Mucosa of descending colon (tissue), 3 donors: ENCODE measurements around the gene USP43. TPM values are rescaled to one million over a fixed set of nuclear protein-coding genes. Genes with fewer than 3 reads are reported as not detected.
A peak's percentile ranks its signal among the peaks of the same experiment; 100 is the strongest.
"Not testable (repeated sequence)": the region's sequence is repeated elsewhere in the genome, so short reads cannot be mapped to it uniquely, and the experiment has no call there.

Source experiments
- ATAC-seq: fragments of 200-7000 bp; cut with Tn5 transposase; one replicate; pipeline ENCODE4 v1.9.1; 2020; ENCODE audit warnings: mild to moderate bottlenecking, moderate library complexity
- DNase-seq, 3 donors: peaks; one replicate each; pipeline ENCODE4 v3.0.0-alpha.2; 2020
- H3K36me3 ChIP-seq: fragments of 200-600 bp; one replicate; pipeline ENCODE4 v1.8.0; 2021; ENCODE audit warnings: low read depth, mild to moderate bottlenecking
- H3K4me1 ChIP-seq: fragments of 200-600 bp; one replicate; pipeline ENCODE4 v1.8.0; 2021; ENCODE audit warnings: low read depth, mild to moderate bottlenecking
- H3K4me3 ChIP-seq: fragments of 200-600 bp; one replicate; pipeline ENCODE4 v1.8.0; 2021; ENCODE audit warnings: mild to moderate bottlenecking
- H3K9me3 ChIP-seq: fragments of 200-600 bp; one replicate; pipeline ENCODE4 v1.8.0; 2021; ENCODE audit warnings: mild to moderate bottlenecking
- intact Hi-C, 2 donors: fragments of 100-400 bp; cut with DNase I in 1 of 2; cut with micrococcal nuclease in 1 of 2; formaldehyde crosslinking; loops; one replicate each; pipeline versions ENCODE4 v1.11.0 to v1.11.1; 2022; cut with DNase I, micrococcal nuclease
- total RNA-seq, 3 donors: library from RNA; stranded (reverse); fragmentation: NEBNext Ultra II Directional in 2 of 3; extraction: Animal tissue kit (Norgen Biotek cat#: 25700) in 2 of 3; gene quantifications; one replicate each; pipeline versions ENCODE4 v1.2.1 to v1.2.4, GENCODE V29; 2021 to 2023
- TF ChIP-seq, protein P1 (sequence below): fragments of 200-600 bp; IDR thresholded peaks from one replicate; pipeline ENCODE4 v1.8.0; 2022; ENCODE audit warnings: antibody characterized with exemption, mild to moderate bottlenecking
- donor health status: DM: no; HTN: no; CAD: no; lungs with moderate emphysema.
- donor health status: DM: no; HTN: no; CAD: no.
- donor health status: DM: no; HTN: yes; CAD: no.

Gene USP43
- total RNA-seq, 3 donors from 2014 or later = 7.2 to 18.4 (median 13.6) TPM

- intact Hi-C loops = no loop called here
- Histone ChIP-seq H3K9me3 (no peaks in the 10 kb centered on the region), H3K36me3 (no peaks in the 10 kb centered on the region), H3K4me3 (no peak overlapping the region), H3K4me1 (no peaks in the 10 kb centered on the region)
- TF ChIP-seq, protein P1, sequence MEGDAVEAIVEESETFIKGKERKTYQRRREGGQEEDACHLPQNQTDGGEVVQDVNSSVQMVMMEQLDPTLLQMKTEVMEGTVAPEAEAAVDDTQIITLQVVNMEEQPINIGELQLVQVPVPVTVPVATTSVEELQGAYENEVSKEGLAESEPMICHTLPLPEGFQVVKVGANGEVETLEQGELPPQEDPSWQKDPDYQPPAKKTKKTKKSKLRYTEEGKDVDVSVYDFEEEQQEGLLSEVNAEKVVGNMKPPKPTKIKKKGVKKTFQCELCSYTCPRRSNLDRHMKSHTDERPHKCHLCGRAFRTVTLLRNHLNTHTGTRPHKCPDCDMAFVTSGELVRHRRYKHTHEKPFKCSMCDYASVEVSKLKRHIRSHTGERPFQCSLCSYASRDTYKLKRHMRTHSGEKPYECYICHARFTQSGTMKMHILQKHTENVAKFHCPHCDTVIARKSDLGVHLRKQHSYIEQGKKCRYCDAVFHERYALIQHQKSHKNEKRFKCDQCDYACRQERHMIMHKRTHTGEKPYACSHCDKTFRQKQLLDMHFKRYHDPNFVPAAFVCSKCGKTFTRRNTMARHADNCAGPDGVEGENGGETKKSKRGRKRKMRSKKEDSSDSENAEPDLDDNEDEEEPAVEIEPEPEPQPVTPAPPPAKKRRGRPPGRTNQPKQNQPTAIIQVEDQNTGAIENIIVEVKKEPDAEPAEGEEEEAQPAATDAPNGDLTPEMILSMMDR = no peak
- ATAC-seq (no peak), DNase-seq (no peak)
Observed at GRCh38 chr17:9635340-9635739, 10.0 kb upstream of the USP43 start.

- Histone ChIP-seq H3K9me3 (no peaks in the 10 kb centered on the region), H3K36me3 (no peaks in the 10 kb centered on the region), H3K4me3 (no peak overlapping the region), H3K4me1 (no peaks in the 10 kb centered on the region)
- intact Hi-C loops = no loop called here
- TF ChIP-seq, protein P1 = no peak
- no peak for ATAC-seq
- no peak for DNase-seq
Observed at GRCh38 chr17:9636501-9636900, 8.8 kb upstream of the USP43 start.

- H3K36me3 ChIP-seq, H3K9me3 ChIP-seq, H3K4me1 ChIP-seq, DNase-seq, H3K4me3 ChIP-seq, intact Hi-C loops, ATAC-seq: not testable (repeated sequence)
Observed at GRCh38 chr17:9640388-9640787, 4.9 kb upstream of the USP43 start.

DNA sequence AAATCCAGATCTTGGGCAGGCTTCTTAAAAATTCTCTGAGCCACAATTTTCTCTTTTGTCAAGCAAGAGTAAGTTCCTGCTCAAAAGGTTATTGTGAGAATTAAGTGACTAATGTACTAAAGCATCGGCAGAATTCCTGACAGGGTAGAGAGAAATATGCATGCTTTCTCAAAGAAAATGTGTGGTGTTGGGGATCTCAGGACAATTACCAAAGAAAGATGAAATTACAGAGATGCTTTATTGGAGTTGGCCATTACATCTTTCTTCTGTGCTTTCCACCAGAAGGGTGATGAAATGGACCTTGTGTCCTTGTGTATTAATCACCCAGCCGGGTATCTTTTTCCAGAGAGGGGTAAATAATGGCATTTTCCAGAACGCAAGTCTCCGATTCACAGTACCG is 1.7 kb upstream of the USP43 start:
- Histone ChIP-seq H3K36me3 (no peaks in the 10 kb centered on the region), H3K4me1 (peaks cover 5% of the 10 kb centered on the region), H3K9me3 (no peaks in the 10 kb centered on the region), H3K4me3 (no peak overlapping the region)
- no peak for DNase-seq
- ATAC-seq = no peak
- intact Hi-C loops = no loop called here
- TF ChIP-seq, protein P1 = no peak

DNA sequence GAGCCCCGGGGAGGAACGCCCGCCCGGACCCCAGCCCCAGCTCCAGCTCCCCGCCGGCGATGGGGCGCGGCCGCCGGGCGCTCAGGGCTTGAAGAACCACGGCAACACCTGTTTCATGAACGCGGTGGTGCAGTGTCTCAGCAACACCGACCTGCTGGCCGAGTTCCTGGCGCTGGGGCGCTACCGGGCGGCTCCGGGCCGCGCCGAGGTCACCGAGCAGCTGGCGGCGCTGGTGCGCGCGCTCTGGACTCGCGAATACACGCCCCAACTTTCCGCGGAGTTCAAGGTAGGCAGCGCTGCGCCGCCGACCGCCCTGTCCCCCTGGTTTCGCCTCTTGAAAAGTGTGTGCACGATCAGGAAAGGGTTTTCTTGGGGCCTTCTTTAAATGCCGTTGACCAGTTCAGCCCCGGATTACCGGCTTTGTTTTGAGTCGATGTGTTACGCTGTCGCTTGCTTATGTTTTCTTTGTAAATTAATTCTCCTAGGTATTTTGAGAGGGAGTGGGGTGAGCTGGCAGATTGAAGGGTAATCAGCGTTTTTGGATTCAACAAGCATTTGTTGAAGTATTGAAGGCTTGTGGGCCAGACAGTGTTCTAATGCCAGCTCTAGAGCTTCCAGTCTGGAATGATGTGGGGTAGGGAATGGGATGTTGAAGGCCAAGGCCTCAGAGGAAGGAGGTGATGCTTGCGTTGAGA is 681 bp downstream of the USP43 start:
- ATAC-seq (peak; percentile 77), DNase-seq (peak; percentile 81 to 87 (median 84))
- TF ChIP-seq, protein P1 = no peak
- Histone ChIP-seq H3K4me3 (peak overlapping the region; percentile 64), H3K9me3 (no peaks in the 10 kb centered on the region), H3K36me3 (no peaks in the 10 kb centered on the region), H3K4me1 (peaks cover 5% of the 10 kb centered on the region)
- intact Hi-C loops = no loop called here

- no peak overlapping the region for H3K4me3 ChIP-seq
- TF ChIP-seq, protein P1 = no peak
- no peak for DNase-seq
Observed at GRCh38 chr17:9646546-9646885, 1.2 kb downstream of the USP43 start.

More at GRCh38 chr17:9646546-9646885, 1.2 kb downstream of the USP43 start:
- no peaks in the 10 kb centered on the region for H3K9me3 ChIP-seq
- H3K36me3 ChIP-seq = no peaks in the 10 kb centered on the region
- peaks cover 5% of the 10 kb centered on the region for H3K4me1 ChIP-seq
- ATAC-seq = no peak
- intact Hi-C loops = no loop called here
